SU-DHL-6 (cell line): Measurements from ENCODE around the gene LRP2.

Source experiments
- H2AFZ ChIP-seq: fragments of 200-600 bp; sonication (generic); 2 replicates; pipeline ENCODE4 v1.6.1; 2014; ENCODE audit warnings: low read depth, mild to moderate bottlenecking, moderate library complexity, mixed read lengths, antibody characterized with exemption, low read length; ENCODE audit not compliant: severe bottlenecking
- H3F3A ChIP-seq: fragments of 200-600 bp; shearing (Covaris generic); 2 replicates; pipeline ENCODE4 v1.6.0; 2016; ENCODE audit warnings: antibody characterized with exemption, mild to moderate bottlenecking; ENCODE audit not compliant: insufficient read depth
- H3K27ac ChIP-seq: fragments of 200-600 bp; sonication (generic); 2 replicates; pipeline ENCODE4 v1.5.1; 2016; ENCODE audit warnings: low read depth, mild to moderate bottlenecking, low read length, moderate library complexity, mixed read lengths
- H3K27me3 ChIP-seq: fragments of 200-600 bp; sonication (generic), shearing (Covaris generic); 2 replicates; pipeline ENCODE4 v1.6.0; 2014; ENCODE audit warnings: mild to moderate bottlenecking, low read length
- H3K36me3 ChIP-seq: fragments of 200-600 bp; sonication (generic); 2 replicates; pipeline ENCODE4 v1.6.1; 2014; ENCODE audit warnings: mild to moderate bottlenecking, low read length, mixed read lengths
- H3K4me2 ChIP-seq: fragments of 300-600, 200-600 bp; shearing (Covaris generic), sonication (generic); 2 replicates; pipeline ENCODE4 v1.6.0; 2014; ENCODE audit warnings: low read length, low read depth, mild to moderate bottlenecking; ENCODE audit not compliant: poor library complexity, severe bottlenecking
- H3K4me3 ChIP-seq: fragments of 200-600 bp; sonication (generic); 2 replicates; pipeline ENCODE4 v1.5.1; 2014; ENCODE audit warnings: antibody characterized with exemption, low read length, mild to moderate bottlenecking, mixed read lengths; ENCODE audit not compliant: insufficient read depth, poor library complexity, severe bottlenecking
- H3K79me2 ChIP-seq: fragments of 200-600 bp; sonication (generic); 2 replicates; pipeline ENCODE4 v1.6.1; 2014; ENCODE audit warnings: mild to moderate bottlenecking, low read length, moderate library complexity; ENCODE audit not compliant: insufficient read depth
- H3K9ac ChIP-seq: fragments of 200-600 bp; sonication (generic); 2 replicates; pipeline ENCODE4 v1.7.0; 2014; ENCODE audit warnings: mild to moderate bottlenecking, low read length
- H3K9me2 ChIP-seq: fragments of 200-600 bp; sonication (generic); replicated peaks from 2 replicates; pipeline ENCODE4 v1.6.1; 2014; ENCODE audit warnings: low read length; ENCODE audit not compliant: insufficient read depth
- H3K9me3 ChIP-seq: fragments of 200-600 bp; sonication (generic); 2 replicates; pipeline ENCODE4 v1.6.1; 2014; ENCODE audit warnings: low read length, mixed read lengths; ENCODE audit not compliant: insufficient read depth
- H4K20me1 ChIP-seq: fragments of 200-600 bp; sonication (generic); 2 replicates; pipeline ENCODE4 v1.6.1; 2014; ENCODE audit warnings: low read depth, mild to moderate bottlenecking, antibody characterized with exemption, low read length, moderate library complexity, mixed read lengths
- EZH2phosphoT487 ChIP-seq: fragments of 200-600 bp; sonication (generic), shearing (Covaris generic); conservative IDR thresholded peaks from 2 replicates; pipeline ENCODE4 v1.6.1; 2018; ENCODE audit warnings: mild to moderate bottlenecking, antibody characterized with exemption, low read length, moderate library complexity, mixed read lengths
- TF ChIP-seq, protein P1 (sequence below): fragments of 200-600 bp; sonication (generic); IDR thresholded peaks from one replicate; pipeline ENCODE4 v1.5.1; 2017; ENCODE audit warnings: antibody characterized with exemption, mild to moderate bottlenecking, low read length, moderate library complexity; ENCODE audit not compliant: insufficient read depth, poor library complexity, severe bottlenecking

The LRP2 gene

DNA sequence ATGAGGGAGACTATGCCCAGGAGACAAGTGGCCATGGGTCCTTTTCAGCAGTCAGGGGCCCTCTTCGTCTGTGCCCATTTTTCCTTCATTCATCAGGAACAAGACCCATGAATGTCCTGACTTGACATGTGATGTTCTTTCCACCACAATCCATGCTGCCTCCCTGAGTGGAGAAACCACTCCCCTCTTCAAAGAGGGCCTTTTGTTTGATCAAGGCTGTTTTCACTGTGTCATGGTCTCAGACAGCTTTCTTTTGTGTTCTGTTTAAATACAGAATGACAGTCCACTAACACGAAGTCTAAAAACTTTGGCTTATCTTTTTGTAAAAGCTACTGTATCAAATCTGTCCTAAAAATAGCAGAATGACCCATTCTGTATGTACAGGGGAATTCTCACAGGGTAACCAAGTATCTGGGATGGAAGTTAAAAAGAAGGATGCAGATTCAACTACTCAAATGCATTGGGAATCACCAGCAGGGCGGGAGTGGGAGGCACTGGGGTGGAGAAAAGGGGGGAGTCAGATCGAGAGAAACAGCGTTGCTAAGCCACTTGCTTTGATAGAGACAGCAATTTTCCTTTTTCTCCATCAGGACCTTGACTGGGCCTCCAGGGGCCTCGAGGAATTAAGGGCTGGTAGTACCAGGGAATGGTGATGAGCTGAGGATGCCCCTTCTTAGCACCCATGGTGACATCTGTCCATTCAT, 13.9 kb downstream of the LRP2 start:
- H3K27ac ChIP-seq = no peak overlapping the region
- no peak overlapping the region for H3K4me2 ChIP-seq
- H3K9me2 ChIP-seq = no peaks in the 10 kb centered on the region; the same call in 1 of the 2 replicates
- no peaks in the 10 kb centered on the region for H3K79me2 ChIP-seq
- no peaks in the 10 kb centered on the region for H3F3A ChIP-seq
- no peak overlapping the region for H2AFZ ChIP-seq
- H3K9ac ChIP-seq = no peak overlapping the region
- no peaks in the 10 kb centered on the region for H3K36me3 ChIP-seq
- no peak for TF ChIP-seq EZH2phosphoT487
- TF ChIP-seq, protein P1, sequence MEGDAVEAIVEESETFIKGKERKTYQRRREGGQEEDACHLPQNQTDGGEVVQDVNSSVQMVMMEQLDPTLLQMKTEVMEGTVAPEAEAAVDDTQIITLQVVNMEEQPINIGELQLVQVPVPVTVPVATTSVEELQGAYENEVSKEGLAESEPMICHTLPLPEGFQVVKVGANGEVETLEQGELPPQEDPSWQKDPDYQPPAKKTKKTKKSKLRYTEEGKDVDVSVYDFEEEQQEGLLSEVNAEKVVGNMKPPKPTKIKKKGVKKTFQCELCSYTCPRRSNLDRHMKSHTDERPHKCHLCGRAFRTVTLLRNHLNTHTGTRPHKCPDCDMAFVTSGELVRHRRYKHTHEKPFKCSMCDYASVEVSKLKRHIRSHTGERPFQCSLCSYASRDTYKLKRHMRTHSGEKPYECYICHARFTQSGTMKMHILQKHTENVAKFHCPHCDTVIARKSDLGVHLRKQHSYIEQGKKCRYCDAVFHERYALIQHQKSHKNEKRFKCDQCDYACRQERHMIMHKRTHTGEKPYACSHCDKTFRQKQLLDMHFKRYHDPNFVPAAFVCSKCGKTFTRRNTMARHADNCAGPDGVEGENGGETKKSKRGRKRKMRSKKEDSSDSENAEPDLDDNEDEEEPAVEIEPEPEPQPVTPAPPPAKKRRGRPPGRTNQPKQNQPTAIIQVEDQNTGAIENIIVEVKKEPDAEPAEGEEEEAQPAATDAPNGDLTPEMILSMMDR = no peak
- no peaks in the 10 kb centered on the region for H3K27me3 ChIP-seq
- H4K20me1 ChIP-seq = no peaks in the 10 kb centered on the region
- H3K9me3 ChIP-seq = no peaks in the 10 kb centered on the region
- H3K4me3 ChIP-seq = no peak overlapping the region

DNA sequence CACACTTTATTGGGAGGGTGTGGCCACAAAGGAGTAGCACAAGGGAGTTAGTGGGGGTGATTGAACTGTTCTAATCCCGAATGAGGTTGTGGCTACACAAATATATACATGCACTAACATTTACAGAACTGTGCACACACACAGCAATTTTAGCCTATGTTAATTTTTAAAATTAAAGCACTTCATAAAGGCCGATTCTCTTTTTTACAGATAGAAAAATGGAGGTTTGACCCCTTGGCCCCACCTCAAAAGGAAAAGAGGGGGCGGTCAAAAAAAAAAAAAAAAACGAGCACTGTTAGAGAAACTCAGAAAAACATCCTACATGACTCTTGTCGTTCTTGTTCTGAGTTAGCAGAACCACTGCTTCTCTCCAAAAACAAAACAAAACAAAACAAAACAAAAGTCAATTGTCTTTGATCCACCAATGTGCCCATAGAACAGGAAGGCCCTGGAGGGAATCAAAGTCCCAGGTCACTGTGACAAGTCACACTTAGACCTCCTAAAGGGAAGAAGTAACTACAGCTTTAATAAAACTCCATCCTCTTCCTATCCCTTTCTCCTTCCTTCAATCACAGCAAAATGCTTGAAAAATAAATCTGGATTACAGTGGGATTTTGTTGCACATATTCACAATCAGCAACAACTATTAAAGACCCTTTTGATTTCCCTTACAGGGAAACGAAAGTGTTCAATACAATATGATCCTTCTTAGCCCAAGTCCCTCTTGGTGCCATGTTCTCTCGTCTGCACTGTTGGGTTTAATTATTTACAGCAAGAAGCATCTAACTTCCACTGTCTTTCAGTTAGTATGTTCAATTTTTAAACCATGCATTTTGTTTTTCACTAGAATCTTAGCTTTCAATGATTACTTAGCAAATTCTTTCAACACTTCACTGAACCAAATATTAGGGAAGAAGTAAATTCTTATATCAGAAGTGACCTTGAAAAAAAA, 16.6 kb downstream of the LRP2 start:
- Histone ChIP-seq H3K4me2 (no peak overlapping the region), H3F3A (no peaks in the 10 kb centered on the region), H4K20me1 (no peaks in the 10 kb centered on the region), H2AFZ (no peak overlapping the region), H3K9me3 (no peaks in the 10 kb centered on the region), H3K9ac (no peak overlapping the region), H3K27ac (no peak overlapping the region), H3K27me3 (no peaks in the 10 kb centered on the region), H3K79me2 (no peaks in the 10 kb centered on the region), H3K4me3 (no peak overlapping the region), H3K36me3 (no peaks in the 10 kb centered on the region), H3K9me2 (no peaks in the 10 kb centered on the region; the same call in 1 of the 2 replicates)
- TF ChIP-seq, protein P1 = no peak
- TF ChIP-seq EZH2phosphoT487 = no peak

DNA sequence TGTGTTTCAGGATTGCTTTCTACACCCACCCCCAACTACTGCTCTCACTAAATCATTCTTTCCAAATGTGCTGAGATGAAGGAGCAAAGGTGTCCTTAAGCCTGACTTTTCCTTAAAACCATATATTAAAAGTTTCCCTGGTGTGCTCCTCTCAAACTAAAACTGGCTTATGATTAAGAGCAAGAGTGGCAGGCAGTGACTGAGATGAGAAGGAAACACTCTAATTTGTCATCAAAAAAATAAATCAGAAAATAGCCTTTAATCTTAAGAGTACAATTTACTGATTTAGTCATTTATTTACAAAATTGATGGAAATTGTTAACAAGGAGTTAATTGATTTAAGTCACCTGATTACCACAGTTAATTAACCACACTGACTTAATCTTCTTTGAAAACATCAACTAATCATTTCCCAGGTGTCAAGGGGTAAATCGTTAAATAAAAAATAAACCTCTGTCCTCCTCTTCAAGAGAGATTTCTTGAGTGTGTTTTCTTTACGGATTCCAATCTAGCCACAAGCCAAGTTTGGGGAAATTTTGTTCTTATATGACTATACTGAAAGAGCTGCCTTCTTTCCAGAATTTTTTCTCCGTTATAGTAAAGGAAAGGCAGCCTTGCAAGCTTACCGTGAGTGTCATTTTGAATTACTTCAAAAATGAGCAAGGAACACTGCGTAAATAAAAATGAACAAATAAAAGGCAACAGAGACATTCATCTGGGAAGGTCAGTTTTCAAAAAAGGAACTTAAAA, 17.4 kb downstream of the LRP2 start:
- Histone ChIP-seq H3K27me3 (no peaks in the 10 kb centered on the region), H3K79me2 (no peaks in the 10 kb centered on the region), H3K4me2 (no peak overlapping the region), H3K27ac (no peak overlapping the region), H3K4me3 (no peak overlapping the region), H2AFZ (no peak overlapping the region), H3K9ac (no peak overlapping the region), H3K9me3 (no peaks in the 10 kb centered on the region), H3K9me2 (no peaks in the 10 kb centered on the region; the same call in 1 of the 2 replicates), H4K20me1 (no peaks in the 10 kb centered on the region), H3K36me3 (no peaks in the 10 kb centered on the region), H3F3A (no peaks in the 10 kb centered on the region)
- TF ChIP-seq, protein P1 = no peak
- TF ChIP-seq EZH2phosphoT487 = no peak
